Rectal smooth muscle tissue (tissue), 1 donor: ENCODE measurements around the gene NLN.
"Not testable (repeated sequence)": the region's sequence is repeated elsewhere in the genome, so short reads cannot be mapped to it uniquely, and the experiment has no call there.

Experiments
- H3K27ac ChIP-seq: one replicate; pipeline ENCODE4 v1.7.0; 2013; ENCODE audit warnings: low read depth, low read length, inconsistent platforms
- H3K27me3 ChIP-seq: one replicate; pipeline ENCODE4 v1.7.0; 2013; ENCODE audit warnings: low read length; ENCODE audit not compliant: control insufficient read depth, insufficient read depth
- H3K36me3 ChIP-seq: one replicate; pipeline ENCODE4 v1.7.0; 2013; ENCODE audit warnings: low read length; ENCODE audit not compliant: control insufficient read depth, insufficient read depth
- H3K4me1 ChIP-seq: one replicate; pipeline ENCODE4 v1.7.0; 2013; ENCODE audit warnings: low read length; ENCODE audit not compliant: control insufficient read depth, insufficient read depth
- H3K4me3 ChIP-seq: one replicate; pipeline ENCODE4 v1.7.0; 2013; ENCODE audit warnings: low read length
- H3K9ac ChIP-seq: one replicate; pipeline ENCODE4 v1.7.0; 2013; ENCODE audit warnings: low read length

NLN gene

GRCh38 chr5:65707663-65708062 is 14.3 kb upstream of the NLN start:
- no peaks in the 10 kb centered on the region for H3K36me3 ChIP-seq
- no peak overlapping the region for H3K4me3 ChIP-seq
- H3K27ac ChIP-seq = no peak overlapping the region
- H3K4me1 ChIP-seq = no peaks in the 10 kb centered on the region
- no peaks in the 10 kb centered on the region for H3K27me3 ChIP-seq
- H3K9ac ChIP-seq = no peak overlapping the region

GRCh38 chr5:65708145-65708544 is 13.9 kb upstream of the NLN start:
- H3K36me3 ChIP-seq = no peaks in the 10 kb centered on the region
- H3K9ac ChIP-seq = no peak overlapping the region
- H3K4me1 ChIP-seq = no peaks in the 10 kb centered on the region
- H3K4me3 ChIP-seq = no peak overlapping the region
- no peak overlapping the region for H3K27ac ChIP-seq
- H3K27me3 ChIP-seq = no peaks in the 10 kb centered on the region

- Histone ChIP-seq H3K27ac (no peak overlapping the region), H3K4me3 (no peak overlapping the region), H3K9ac (no peak overlapping the region), H3K36me3 (no peaks in the 10 kb centered on the region), H3K27me3 (no peaks in the 10 kb centered on the region), H3K4me1 (no peaks in the 10 kb centered on the region)
Measured at GRCh38 chr5:65718576-65719310, 3.3 kb upstream of the NLN start.

GRCh38 chr5:65721050-65721719 is 820 bp upstream of the NLN start:
- Histone ChIP-seq H3K27ac (peak overlapping the region; percentile 43), H3K27me3 (no peaks in the 10 kb centered on the region), H3K4me3 (peak overlapping the region; percentile 89), H3K36me3 (no peaks in the 10 kb centered on the region), H3K4me1 (no peaks in the 10 kb centered on the region), H3K9ac (peak overlapping the region; percentile 73)

- no peaks in the 10 kb centered on the region for H3K4me1 ChIP-seq
- no peaks in the 10 kb centered on the region for H3K27me3 ChIP-seq
- H3K9ac ChIP-seq = peak overlapping the region; percentile 59
- peak overlapping the region; percentile 82 for H3K4me3 ChIP-seq
- H3K27ac ChIP-seq = peak overlapping the region; percentile 56
- H3K36me3 ChIP-seq = no peaks in the 10 kb centered on the region
Measured at GRCh38 chr5:65722575-65723403, 784 bp downstream of the NLN start.

GRCh38 chr5:65727491-65728156 is 5.6 kb downstream of the NLN start:
- no peaks in the 10 kb centered on the region for H3K36me3 ChIP-seq
- H3K4me1 ChIP-seq = no peaks in the 10 kb centered on the region
- no peak overlapping the region for H3K4me3 ChIP-seq
- no peaks in the 10 kb centered on the region for H3K27me3 ChIP-seq
- H3K9ac ChIP-seq = no peak overlapping the region
- H3K27ac ChIP-seq = no peak overlapping the region

- Histone ChIP-seq H3K36me3 (no peaks in the 10 kb centered on the region), H3K27ac (no peak overlapping the region), H3K9ac (no peak overlapping the region), H3K4me3 (no peak overlapping the region), H3K4me1 (no peaks in the 10 kb centered on the region), H3K27me3 (no peaks in the 10 kb centered on the region)
Measured at GRCh38 chr5:65728218-65728617, 6.2 kb downstream of the NLN start.

GRCh38 chr5:65730910-65731309 is 8.9 kb downstream of the NLN start:
- Histone ChIP-seq H3K4me1 (no peaks in the 10 kb centered on the region), H3K27me3 (no peaks in the 10 kb centered on the region), H3K9ac (no peak overlapping the region), H3K4me3 (no peak overlapping the region), H3K27ac (no peak overlapping the region), H3K36me3 (no peaks in the 10 kb centered on the region)

GRCh38 chr5:65732046-65732445 is 10.0 kb downstream of the NLN start:
- not testable (repeated sequence) for H3K4me1 ChIP-seq, H3K36me3 ChIP-seq, H3K4me3 ChIP-seq, H3K9ac ChIP-seq, H3K27me3 ChIP-seq, H3K27ac ChIP-seq

GRCh38 chr5:65734196-65734775 is 12.3 kb downstream of the NLN start:
- H3K27me3 ChIP-seq, H3K27ac ChIP-seq, H3K9ac ChIP-seq, H3K4me1 ChIP-seq, H3K36me3 ChIP-seq, H3K4me3 ChIP-seq: not testable (repeated sequence)

GRCh38 chr5:65734921-65735320 is 12.9 kb downstream of the NLN start:
- H3K4me3 ChIP-seq = no peak overlapping the region
- H3K4me1 ChIP-seq = no peaks in the 10 kb centered on the region
- H3K36me3 ChIP-seq = no peaks in the 10 kb centered on the region
- no peak overlapping the region for H3K9ac ChIP-seq
- no peak overlapping the region for H3K27ac ChIP-seq
- H3K27me3 ChIP-seq = no peaks in the 10 kb centered on the region

GRCh38 chr5:65736011-65736410 is 14.0 kb downstream of the NLN start:
- Histone ChIP-seq H3K27me3 (no peaks in the 10 kb centered on the region), H3K4me3 (no peak overlapping the region), H3K4me1 (no peaks in the 10 kb centered on the region), H3K36me3 (no peaks in the 10 kb centered on the region), H3K9ac (no peak overlapping the region), H3K27ac (no peak overlapping the region)
